H1 (cell line): ENCODE data around the gene BOK. TPM values are rescaled to one million over a fixed set of nuclear protein-coding genes. Genes with fewer than 3 reads are reported as not detected.

ENCODE experiments used
- CTCF ChIA-PET: fragments of 300-600 bp; sonication (Branson Sonifier 250); formaldehyde crosslinking; loops from one replicate; lab custom pipeline; 2021; ENCODE audit not compliant: partially characterized antibody; lab: Charles Lee
- POLR2A ChIA-PET: fragments of 300-600 bp; sonication (Branson Sonifier 250); formaldehyde crosslinking; loops from one replicate; lab custom pipeline; 2021; ENCODE audit warnings: inconsistent platforms; ENCODE audit not compliant: partially characterized antibody; lab: Charles Lee
- DNase-seq, 2 experiments: peaks; one replicate each; pipeline versions ENCODE4 v3.0.0 to v3.0.0-alpha.2; 2010 to 2022; ENCODE audit warnings: low spot score in 2 of 2, low read depth in 1 of 2, mixed read lengths in 1 of 2
- FAIRE-seq: peaks from 2 replicates; lab custom pipeline; 2011; peaks lifted over from hg19 to GRCh38; lab: Jason Lieb, UNC
- H2AFZ ChIP-seq: 2 replicates; pipeline ENCODE4 v1.8.1; 2012; ENCODE audit warnings: low read length, inconsistent platforms
- H2AK5ac ChIP-seq: 2 replicates; pipeline ENCODE4 v1.6.1; 2013; ENCODE audit warnings: low read depth, low read length
- H2BK120ac ChIP-seq: replicated peaks from 2 replicates; pipeline ENCODE3; 2013; ENCODE audit warnings: low read depth, low read length, inconsistent platforms
- H2BK12ac ChIP-seq: 2 replicates; pipeline ENCODE4 v1.6.1; 2013; ENCODE audit warnings: low read depth, low read length
- H2BK15ac ChIP-seq: 2 replicates; pipeline ENCODE4 v1.6.1; 2013; ENCODE audit warnings: low read length
- H2BK20ac ChIP-seq: 2 replicates; pipeline ENCODE4 v1.6.1; 2013; ENCODE audit warnings: low read length
- H2BK5ac ChIP-seq: 2 replicates; pipeline ENCODE4 v1.6.1; 2013; ENCODE audit warnings: low read depth, low read length
- H3K14ac ChIP-seq: 2 replicates; pipeline ENCODE4 v1.6.1; 2013; ENCODE audit warnings: inconsistent platforms; ENCODE audit not compliant: insufficient read length
- H3K18ac ChIP-seq: 2 replicates; pipeline ENCODE4 v1.6.1; 2013; ENCODE audit warnings: low read length; ENCODE audit errors: extremely low read depth
- H3K23ac ChIP-seq: 2 replicates; pipeline ENCODE4 v1.6.1; 2013; ENCODE audit warnings: inconsistent platforms; ENCODE audit not compliant: insufficient read length
- H3K23me2 ChIP-seq: 2 replicates; pipeline ENCODE4 v1.6.1; 2013; ENCODE audit warnings: low read depth, low read length
- H3K27ac ChIP-seq: 2 replicates; pipeline ENCODE4 v1.6.1; 2011; ENCODE audit warnings: low read depth, low read length, inconsistent platforms
- H3K27me3 ChIP-seq, 4 experiments: replicated peaks in 1 of 4; 1 replicate in 1 of 4; 2 replicates in 3 of 4; pipeline versions ENCODE4 v1.6.1 to v1.8.1; 2011 to 2013; ENCODE audit warnings: low read length in 3 of 4, mild to moderate bottlenecking in 3 of 4, inconsistent platforms in 2 of 4, mixed read lengths in 2 of 4, moderate library complexity in 1 of 4; ENCODE audit not compliant: control insufficient read depth in 3 of 4, insufficient read depth in 3 of 4; ENCODE audit errors: extremely low read depth in 1 of 4
- H3K36me3 ChIP-seq, 4 experiments: 2 replicates each; pipeline versions ENCODE4 v1.6.1 to v1.8.1; 2011 to 2013; ENCODE audit warnings: mild to moderate bottlenecking in 4 of 4, low read length in 3 of 4, moderate library complexity in 2 of 4, control low read depth in 1 of 4, inconsistent platforms in 1 of 4; ENCODE audit not compliant: insufficient read depth in 4 of 4, control insufficient read depth in 2 of 4
- H3K4ac ChIP-seq: replicated peaks from 2 replicates; pipeline ENCODE3; 2013; ENCODE audit warnings: low read length, low read depth, mixed read lengths, inconsistent platforms; ENCODE audit not compliant: insufficient read length
- H3K4me1 ChIP-seq, 4 experiments: replicated peaks in 1 of 4; 1 replicate in 1 of 4; 2 replicates in 3 of 4; pipeline versions ENCODE4 v1.6.1 to v1.8.1; 2011 to 2013; ENCODE audit warnings: low read length in 3 of 4, inconsistent platforms in 2 of 4, mixed read lengths in 1 of 4; ENCODE audit not compliant: insufficient read depth in 4 of 4, control insufficient read depth in 3 of 4
- H3K4me2 ChIP-seq, 2 experiments: 2 replicates each; pipeline versions ENCODE4 v1.6.1 to v1.8.1; 2011 to 2013; ENCODE audit warnings: low read depth in 2 of 2, low read length in 2 of 2, control low read depth in 1 of 2, inconsistent platforms in 1 of 2, mild to moderate bottlenecking in 1 of 2; ENCODE audit not compliant: insufficient read depth in 1 of 2
- H3K4me3 ChIP-seq, 4 experiments: fragments of 200-600, 300-600 bp in 1 of 4; sonication (generic), shearing (Covaris generic), sonication (Bioruptor Twin) in 1 of 4; 2 replicates each; pipeline versions ENCODE4 v1.5.1 to v1.8.1; 2011 to 2016; ENCODE audit warnings: low read length in 4 of 4, low read depth in 3 of 4, control low read depth in 2 of 4, inconsistent platforms in 2 of 4, mild to moderate bottlenecking in 2 of 4, mixed read lengths in 1 of 4, moderate library complexity in 1 of 4; ENCODE audit not compliant: insufficient read depth in 2 of 4; ENCODE audit errors: extremely low read depth in 1 of 4
- H3K56ac ChIP-seq: replicated peaks from 2 replicates; pipeline ENCODE3; 2013; ENCODE audit warnings: low read depth, mild to moderate bottlenecking, mixed read lengths, low read length, inconsistent platforms; ENCODE audit not compliant: insufficient read length
- H3K79me1 ChIP-seq: 2 replicates; pipeline ENCODE4 v1.6.1; 2013; ENCODE audit warnings: low read depth, low read length, control low read depth
- H3K79me2 ChIP-seq, 2 experiments: 2 replicates each; pipeline versions ENCODE4 v1.6.1 to v1.8.1; 2012 to 2013; ENCODE audit warnings: low read length in 2 of 2, mild to moderate bottlenecking in 2 of 2, inconsistent platforms in 1 of 2; ENCODE audit not compliant: insufficient read depth in 2 of 2, control insufficient read depth in 1 of 2
- H3K9ac ChIP-seq, 4 experiments: replicated peaks in 1 of 4; 1 replicate in 1 of 4; 2 replicates in 3 of 4; pipeline versions ENCODE4 v1.6.1 to v1.8.1; 2011 to 2013; ENCODE audit warnings: low read depth in 3 of 4, low read length in 3 of 4, control low read depth in 2 of 4, mild to moderate bottlenecking in 2 of 4, moderate library complexity in 2 of 4, inconsistent platforms in 1 of 4; ENCODE audit errors: extremely low read depth in 1 of 4
- H3K9me3 ChIP-seq, 2 experiments: 2 replicates each; pipeline versions ENCODE4 v1.6.1 to v1.8.1; 2012 to 2013; ENCODE audit warnings: mild to moderate bottlenecking in 2 of 2, moderate library complexity in 2 of 2, control low read depth in 1 of 2, inconsistent platforms in 1 of 2, low read depth in 1 of 2, low read length in 1 of 2, mixed read lengths in 1 of 2; ENCODE audit not compliant: insufficient read depth in 2 of 2
- H4K20me1 ChIP-seq, 2 experiments: replicated peaks in 1 of 2; 2 replicates each; pipeline versions ENCODE3 to v1.8.1; 2011 to 2013; ENCODE audit warnings: inconsistent platforms in 2 of 2, low read length in 2 of 2, mild to moderate bottlenecking in 1 of 2; ENCODE audit not compliant: insufficient read depth in 2 of 2, control insufficient read depth in 1 of 2
- H4K5ac ChIP-seq: 2 replicates; pipeline ENCODE4 v1.6.1; 2013; ENCODE audit warnings: low read length, low read depth, mixed read lengths, inconsistent platforms; ENCODE audit not compliant: insufficient read length
- H4K8ac ChIP-seq: 2 replicates; pipeline ENCODE4 v1.8.0; 2013; ENCODE audit warnings: mild to moderate bottlenecking, moderate library complexity, low read length, inconsistent platforms; ENCODE audit not compliant: insufficient read depth; ENCODE audit errors: extremely low read depth
- H4K91ac ChIP-seq: replicated peaks from 2 replicates; pipeline ENCODE3; 2013; ENCODE audit warnings: low read length, mixed read lengths, inconsistent platforms; ENCODE audit not compliant: insufficient read length
- ASH2L ChIP-seq: fragments of 200-600, 300-600 bp; sonication (generic); IDR thresholded peaks from one replicate; pipeline ENCODE4 v1.7.1; 2017; ENCODE audit warnings: low read length
- BRCA1 ChIP-seq: IDR thresholded peaks from 2 replicates; pipeline ENCODE4 v1.6.1; 2012; ENCODE audit warnings: low read depth, low read length, improper control_type of control experiment
- CBX5 ChIP-seq: fragments of 300-800, 300-1000 bp; sonication (generic); IDR thresholded peaks from 2 replicates; pipeline ENCODE4 v1.7.1; 2016; ENCODE audit warnings: antibody characterized with exemption, low read length, low read depth
- CEBPB ChIP-seq: IDR thresholded peaks from 2 replicates; pipeline ENCODE4 v1.6.1; 2012; ENCODE audit warnings: low read depth, low read length
- GABPA ChIP-seq: IDR thresholded peaks from 2 replicates; pipeline ENCODE4 v1.6.1; 2011; ENCODE audit warnings: mild to moderate bottlenecking, low read length, moderate library complexity, borderline replicate concordance; ENCODE audit not compliant: insufficient read depth
- JUN ChIP-seq: IDR thresholded peaks from 2 replicates; pipeline ENCODE4 v1.6.1; 2011; ENCODE audit warnings: low read depth, mild to moderate bottlenecking, improper control_type of control experiment, low read length
- KDM4A ChIP-seq: IDR thresholded peaks from one replicate; pipeline ENCODE4 v1.7.1; 2012; ENCODE audit warnings: low read depth, mild to moderate bottlenecking, moderate library complexity, low read length, inconsistent platforms; ENCODE audit not compliant: severe bottlenecking
- MAX ChIP-seq: IDR thresholded peaks from 2 replicates; pipeline ENCODE4 v1.6.1; 2012; ENCODE audit warnings: inconsistent platforms
- POLR2AphosphoS5 ChIP-seq: IDR thresholded peaks from 2 replicates; pipeline ENCODE4 v1.6.1; 2011; ENCODE audit warnings: low read depth, low read length
- POU5F1 ChIP-seq: IDR thresholded peaks from 2 replicates; pipeline ENCODE4 v1.6.1; 2011; ENCODE audit warnings: low read depth, mild to moderate bottlenecking, low read length, moderate library complexity
- SP2 ChIP-seq: IDR thresholded peaks from 2 replicates; pipeline ENCODE4 v1.6.1; 2012; ENCODE audit warnings: mild to moderate bottlenecking, low read length, inconsistent platforms
- SP4 ChIP-seq: IDR thresholded peaks from 2 replicates; pipeline ENCODE4 v1.6.1; 2012; ENCODE audit warnings: low read length, inconsistent platforms
- SRF ChIP-seq: IDR thresholded peaks from 2 replicates; pipeline ENCODE4 v1.6.1; 2011; ENCODE audit warnings: mild to moderate bottlenecking, low read depth, low read length, moderate library complexity
- TAF1 ChIP-seq: IDR thresholded peaks from 2 replicates; pipeline ENCODE4 v1.6.1; 2011; ENCODE audit warnings: mild to moderate bottlenecking, low read depth, low read length
- TEAD4 ChIP-seq: IDR thresholded peaks from 2 replicates; pipeline ENCODE4 v1.6.1; 2012; ENCODE audit warnings: low read depth, low read length, inconsistent platforms, mixed read lengths
- ZNF274 ChIP-seq: IDR thresholded peaks from 2 replicates; pipeline ENCODE4 v1.7.0; 2012; ENCODE audit warnings: low read length, borderline replicate concordance; ENCODE audit errors: extremely low read depth
- whole genome bisulfite sequencing, 2 experiments: shearing (Covaris generic) in 1 of 2; methylation state at CpG; one replicate each; pipeline versions ENCODE4 v1.1.6 to v1.1.7; 2013 to 2015; ENCODE audit warnings: low lambda C conversion rate in 2 of 2, mixed read lengths in 2 of 2, inconsistent platforms in 1 of 2, low coverage in 1 of 2, missing lambda C conversion rate in 1 of 2; ENCODE audit not compliant: insufficient replicate concordance in 2 of 2, insufficient coverage in 1 of 2, insufficient read length in 1 of 2; ENCODE audit errors: extremely low coverage in 1 of 2, missing lambda C conversion rate in 1 of 2; 5-methylcytosine and 5-hydroxymethylcytosine counted together
- polyA plus RNA-seq, 7 experiments: library from polyadenylated mRNA; depleted of rRNA in 3 of 7; stranded (reverse) in 5 of 7; unstranded in 2 of 7; fragments of >200 nt in 5 of 7; fragments of 200-250 nt in 2 of 7; gene quantifications; 1 replicate in 5 of 7; 2 replicates in 1 of 7; 4 replicates in 1 of 7; pipeline versions ENCODE4 v1.2.1 to v1.2.3, GENCODE V29; 2011 to 2013; ENCODE audit warnings: missing spikeins in 2 of 7, mixed read lengths in 2 of 7
- total RNA-seq: library from RNA; stranded (reverse); fragmentation: NEBNext Ultra II Directional; extraction: Animal tissue kit (Norgen Biotek cat#: 25700); gene quantifications from 2 replicates; pipeline ENCODE4 v1.2.1, GENCODE V29; 2021

The BOK gene
- total and polyA plus RNA-seq, 2 of the 8 experiments (the other 6 are each of a cell fraction or from before 2014, with no cell fraction given) = 33.7 to 37.6 TPM

- Histone ChIP-seq H2AFZ (no peak overlapping the region), H3K4me3 (no peak overlapping the region), H3K36me3 (no peaks in the 10 kb centered on the region), H3K23ac (no peak overlapping the region), H3K27ac (no peak overlapping the region; the same call in 1 of the 2 replicates), H2BK12ac (no peak overlapping the region), H4K91ac (no peak overlapping the region), H3K79me1 (peaks cover 5% of the 10 kb centered on the region), H4K5ac (no peak overlapping the region), H3K14ac (no peak overlapping the region), H3K9me3 (no peaks in the 10 kb centered on the region), H3K4me1 (peaks cover 0 to 7% (median 3%) of the 10 kb centered on the region in 4 experiments; a peak in 5 of 7 replicates), H2BK120ac (no peak overlapping the region), H3K79me2 (peaks cover 0 to 5% of the 10 kb centered on the region in 2 experiments; a peak in 1 of 4 replicates), H4K20me1 (peaks cover 6 to 23% of the 10 kb centered on the region in 2 experiments), H2BK15ac (no peak overlapping the region), H2BK5ac (no peak overlapping the region), H3K23me2 (peaks cover 6% of the 10 kb centered on the region; the same call in 1 of the 2 replicates), H2AK5ac (no peak overlapping the region), H3K9ac (no peak overlapping the region), H3K56ac (no peak overlapping the region), H2BK20ac (no peak overlapping the region), H3K18ac (no peak overlapping the region), H4K8ac (peak overlapping the region; percentile 25; the same call in 1 of the 2 replicates), H3K4ac (no peak overlapping the region), H3K27me3 (peaks cover 0 to 2% (median 0%) of the 10 kb centered on the region in 4 experiments; a peak in 3 of 7 replicates), H3K4me2 (no peak overlapping the region)
- ChIA-PET CTCF (interaction anchor here (1.3 to 3.0 kb wide), 2 partner anchors 10 to 33 kb away, joined by 3 to 9 read pairs; no protein-coding TSS in a partner anchor), POLR2A (interaction anchor here (0.9 kb wide), 2 partner anchors 10 to 23 kb away, joined by 3 to 4 read pairs; no protein-coding TSS in a partner anchor)
- DNase-seq (no peak), FAIRE-seq (no peak)
- WGBS, 2 experiments = 74% methylated on average over 10 of the region's 10 CpGs; no CpG with 5 or more reads in 1 of the 2 experiments
- TF ChIP-seq TAF1 (no peak), MAX (no peak), CBX5 (no peak), JUN (no peak), SP2 (no peak), KDM4A (no peak), SP4 (no peak), ZNF274 (no peak), ASH2L (no peak), TEAD4 (no peak), CEBPB (no peak), POLR2AphosphoS5 (no peak), BRCA1 (no peak), POU5F1 (no peak), GABPA (no peak), SRF (no peak)
These were observed 6.9 kb downstream of the BOK start for GRCh38 chr2:241565411-241565810.
